K562 (cell line): ENCODE results near the gene FAT2. TPM values are rescaled to one million over a fixed set of nuclear protein-coding genes. Genes with fewer than 3 reads are reported as not detected.

ENCODE experiments used
- ATAC-seq: fragments of 200-7000 bp; cut with Tn5 transposase; 3 replicates; pipeline ENCODE4 v1.9.1; 2020; ENCODE audit warnings: moderate library complexity
- BruUV-seq: library from RNA; stranded (reverse); fragments of 400-500 nt; replicated peaks from 2 replicates; lab custom pipeline; 2021; lab: Mats Ljungman, UMichigan
- CTCF ChIA-PET: fragments of 300-600 bp; formaldehyde crosslinking; extraction: SDS; loops from one replicate; lab custom pipeline; 2021; ENCODE audit warnings: low intra/inter-chr PET ratio; lab: Yijun Ruan, JAX
- POLR2A ChIA-PET: fragments of 300-600, 350-650 bp; sonication (Branson Sonifier 250); formaldehyde crosslinking; extraction: SDS; loops from one replicate; lab custom pipeline; 2021; ENCODE audit warnings: antibody characterized with exemption, inconsistent platforms; lab: Yijun Ruan, JAX
- DNase-seq, 4 experiments: peaks; one replicate each; pipeline versions ENCODE4 v3.0.0 to v3.0.0-alpha.2; 2011 to 2018; ENCODE audit warnings: low spot score in 3 of 4, mixed read lengths in 3 of 4; ENCODE audit errors: extremely low read depth in 1 of 4
- FAIRE-seq: peaks from 2 replicates; lab custom pipeline; 2011; peaks lifted over from hg19 to GRCh38; lab: Jason Lieb, UNC
- H2AFZ ChIP-seq: 2 replicates; pipeline ENCODE4 v1.6.0; 2011; ENCODE audit warnings: low read depth, low read length, control low read depth, inconsistent platforms
- H3K27ac ChIP-seq: fragments of 200-600 bp; 3 replicates; pipeline ENCODE4 v1.8.0; 2011; ENCODE audit warnings: low read depth, mild to moderate bottlenecking, control low read depth, inconsistent platforms, low read length, moderate library complexity, mixed read lengths; ENCODE audit errors: extremely low read depth
- H3K27me3 ChIP-seq, 2 experiments: fragments of 300-600 bp in 1 of 2; 2 replicates in 1 of 2; 3 replicates in 1 of 2; pipeline versions ENCODE4 v1.6.0 to v1.8.0; 2011; ENCODE audit warnings: inconsistent platforms in 2 of 2, low read length in 2 of 2, mild to moderate bottlenecking in 1 of 2, mixed read lengths in 1 of 2, moderate library complexity in 1 of 2; ENCODE audit not compliant: control insufficient read depth in 2 of 2, insufficient read depth in 2 of 2
- H3K36me3 ChIP-seq: fragments of 300-600 bp; 3 replicates; pipeline ENCODE4 v1.8.0; 2011; ENCODE audit warnings: mild to moderate bottlenecking, low read length, inconsistent platforms; ENCODE audit not compliant: control insufficient read depth, insufficient read depth
- H3K4me1 ChIP-seq, 2 experiments: fragments of 200-600 bp in 1 of 2; replicated peaks in 1 of 2; 2 replicates in 1 of 2; 3 replicates in 1 of 2; pipeline versions ENCODE4 v1.5.1 to v1.8.0; 2011; ENCODE audit warnings: inconsistent platforms in 2 of 2, low read length in 2 of 2, mild to moderate bottlenecking in 1 of 2, mixed read lengths in 1 of 2, moderate library complexity in 1 of 2; ENCODE audit not compliant: control insufficient read depth in 2 of 2, insufficient read depth in 2 of 2
- H3K4me2 ChIP-seq: 2 replicates; pipeline ENCODE4 v1.6.1; 2011; ENCODE audit warnings: low read length, control low read depth, inconsistent platforms, mixed read lengths; ENCODE audit not compliant: insufficient read depth
- H3K4me3 ChIP-seq: fragments of 200-600 bp; sonication (generic), shearing (Covaris generic); 2 replicates; pipeline ENCODE4 v1.5.1; 2016; ENCODE audit warnings: control low read depth, inconsistent platforms
- H3K79me2 ChIP-seq: fragments of 200-600 bp; 3 replicates; pipeline ENCODE4 v1.8.0; 2011; ENCODE audit warnings: low read length, inconsistent platforms; ENCODE audit not compliant: control insufficient read depth, insufficient read depth
- H3K9ac ChIP-seq, 2 experiments: 2 replicates each; pipeline versions ENCODE4 v1.6.0 to v1.6.1; 2011; ENCODE audit warnings: low read depth in 2 of 2, low read length in 2 of 2, control low read depth in 1 of 2, inconsistent platforms in 1 of 2, mild to moderate bottlenecking in 1 of 2, mixed read lengths in 1 of 2; ENCODE audit not compliant: insufficient read depth in 1 of 2
- H3K9me1 ChIP-seq: one replicate; pipeline ENCODE4 v1.6.0; 2011; ENCODE audit warnings: inconsistent platforms, mild to moderate bottlenecking, low read length, moderate library complexity; ENCODE audit not compliant: control insufficient read depth, insufficient read depth
- H3K9me3 ChIP-seq: replicated peaks from 2 replicates; pipeline ENCODE4 v1.5.1; 2011; ENCODE audit warnings: low read depth, low read length, inconsistent platforms; ENCODE audit not compliant: control insufficient read depth, insufficient read depth
- H4K20me1 ChIP-seq: replicated peaks from 2 replicates; pipeline ENCODE4 v1.6.1; 2011; ENCODE audit warnings: low read length, inconsistent platforms, mixed read lengths; ENCODE audit not compliant: control insufficient read depth, insufficient read depth
- ARHGAP35 ChIP-seq: fragments of 450-650 bp; IDR thresholded peaks from 2 replicates; pipeline ENCODE4 v1.6.1; 2018; ENCODE audit not compliant: partially characterized antibody
- CBFA2T3 ChIP-seq: fragments of 450-650 bp; IDR thresholded peaks from 2 replicates; pipeline ENCODE4 v1.6.1; 2017
- RBM25 ChIP-seq: fragments of 200-400 bp; formaldehyde crosslinking; IDR thresholded peaks from 2 replicates; pipeline ENCODE4 v1.6.1; 2018; ENCODE audit warnings: low read length, low read depth, moderate library complexity; ENCODE audit not compliant: severe bottlenecking
- ZFP36 ChIP-seq: fragments of 150-350 bp; IDR thresholded peaks from 2 replicates; pipeline ENCODE4 v1.6.1; 2018; ENCODE audit warnings: low read length, low read depth; ENCODE audit not compliant: partially characterized antibody
- ZNF445 ChIP-seq: fragments of 250-450 bp; sonication (Bioruptor Pico); IDR thresholded peaks from 2 replicates; pipeline ENCODE4 v1.4.0; 2020; ENCODE audit warnings: low read depth, mild to moderate bottlenecking, moderate library complexity
- WGBS: fragments of 100-300 bp; shearing (Covaris generic); methylation state at CpG from one replicate; pipeline ENCODE4 v1.1.6; 2016; ENCODE audit warnings: low coverage, mixed read lengths; ENCODE audit not compliant: insufficient coverage; ENCODE audit errors: missing lambda C conversion rate; 5-methylcytosine and 5-hydroxymethylcytosine counted together
- in situ Hi-C: fragments of 300-500 bp; cut with MboI; formaldehyde crosslinking; loops from 4 replicates; pipeline ENCODE4 v1.15.0; 2018; ENCODE audit warnings: inconsistent platforms, mixed read lengths
- intact Hi-C: fragments of 100-400 bp; cut with micrococcal nuclease; formaldehyde crosslinking; loops from 2 replicates; pipeline ENCODE4 v1.14.2; 2022
- polyA plus RNA-seq, 8 experiments: library from polyadenylated mRNA; depleted of rRNA in 4 of 8; stranded (reverse) in 5 of 8; unstranded in 3 of 8; fragments of >200 nt; fragmentation: Nextera tagmentation in 2 of 8; fragmentation: Illumina TruSeq in 1 of 8; extraction: Ambion mirVana in 2 of 8; extraction: Trizol in 1 of 8; gene quantifications; 2 replicates each; pipeline versions ENCODE4 v1.2.1 to v1.2.3, GENCODE V29; 2011 to 2014; ENCODE audit warnings: inconsistent platforms in 1 of 8, missing spikeins in 1 of 8
- total RNA-seq, 7 experiments: library from RNA; depleted of rRNA in 6 of 7; stranded (reverse); fragments of >200 nt in 6 of 7; fragmentation: Illumina TruSeq in 2 of 7; extraction: Trizol in 2 of 7; gene quantifications; 2 replicates each; pipeline versions ENCODE4 v1.2.1 to v1.2.3, GENCODE V29; 2011 to 2021; ENCODE audit warnings: low replicate concordance in 1 of 7

Gene FAT2
- total and polyA plus RNA-seq, 9 of the 15 experiments (the other 6 are each of a cell fraction or from before 2014, with no cell fraction given): not detected

- Histone ChIP-seq H3K27me3 (peaks cover 15 to 42% of the 10 kb centered on the region in 2 experiments), H3K79me2 (no peaks in the 10 kb centered on the region), H3K4me1 (no peaks in the 10 kb centered on the region), H3K4me2 (no peak overlapping the region), H2AFZ (no peak overlapping the region), H3K9me3 (no peaks in the 10 kb centered on the region), H3K36me3 (no peaks in the 10 kb centered on the region), H3K4me3 (no peak overlapping the region), H3K9me1 (no peaks in the 10 kb centered on the region), H4K20me1 (no peaks in the 10 kb centered on the region), H3K27ac (no peak overlapping the region), H3K9ac (no peak overlapping the region)
- intact Hi-C loops: no loop called here
- ChIA-PET CTCF (no interaction called here), POLR2A (interaction anchor here (0.7 to 0.9 kb wide), 2 partner anchors 11 to 29 kb away, joined by 4 to 5 read pairs; no protein-coding TSS in a partner anchor)
- DNase-seq (no peak), ATAC-seq (no peak), FAIRE-seq (no peak)
- BruUV-seq: no TSS peak
- in situ Hi-C loops: no loop called here
- TF ChIP-seq ZFP36: peak; percentile 68
- peak; percentile 86 for TF ChIP-seq RBM25
- TF ChIP-seq ZNF445 (CRISPR knock-in tag): no peak
- TF ChIP-seq CBFA2T3: no peak
- TF ChIP-seq ARHGAP35: no peak
- 0% methylated on average over 8 of the region's 8 CpGs for WGBS
Observed at GRCh38 chr5:151572657-151573368, 18.3 kb downstream of the FAT2 start.
